ENCODE data around the gene SRPK2. TPM values are rescaled to one million over a fixed set of nuclear protein-coding genes. Genes with fewer than 3 reads are reported as not detected.
A peak's percentile ranks its signal among the peaks of the same experiment; 100 is the strongest.
"Not testable (repeated sequence)": the region's sequence is repeated elsewhere in the genome, so short reads cannot be mapped to it uniquely, and the experiment has no call there.

The SRPK2 gene
- total RNA-seq, 1 donor from 2014 or later, result 15.5 TPM

DNA sequence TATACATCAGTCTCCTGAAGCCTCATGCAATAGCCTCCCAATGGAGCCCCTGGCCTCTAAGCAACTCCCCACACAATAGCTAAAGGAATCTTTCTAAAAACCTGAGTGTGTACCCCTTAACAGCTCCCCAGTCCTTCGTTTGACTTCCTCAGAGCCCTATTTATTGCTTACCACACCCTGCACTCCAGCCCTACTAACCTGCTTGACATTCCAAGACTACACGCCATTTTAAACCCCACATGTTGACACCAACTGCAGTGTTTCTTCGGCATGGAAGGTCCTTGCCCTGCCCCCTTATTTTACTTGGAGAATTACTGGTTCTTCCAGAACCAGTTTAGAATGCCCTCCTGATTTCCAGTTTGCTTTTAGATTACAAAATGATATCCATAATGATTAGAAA is 10.8 kb downstream of the SRPK2 start:
- ATAC-seq (no peak), DNase-seq (ENCODE audit: low spot score) (no peak)

DNA sequence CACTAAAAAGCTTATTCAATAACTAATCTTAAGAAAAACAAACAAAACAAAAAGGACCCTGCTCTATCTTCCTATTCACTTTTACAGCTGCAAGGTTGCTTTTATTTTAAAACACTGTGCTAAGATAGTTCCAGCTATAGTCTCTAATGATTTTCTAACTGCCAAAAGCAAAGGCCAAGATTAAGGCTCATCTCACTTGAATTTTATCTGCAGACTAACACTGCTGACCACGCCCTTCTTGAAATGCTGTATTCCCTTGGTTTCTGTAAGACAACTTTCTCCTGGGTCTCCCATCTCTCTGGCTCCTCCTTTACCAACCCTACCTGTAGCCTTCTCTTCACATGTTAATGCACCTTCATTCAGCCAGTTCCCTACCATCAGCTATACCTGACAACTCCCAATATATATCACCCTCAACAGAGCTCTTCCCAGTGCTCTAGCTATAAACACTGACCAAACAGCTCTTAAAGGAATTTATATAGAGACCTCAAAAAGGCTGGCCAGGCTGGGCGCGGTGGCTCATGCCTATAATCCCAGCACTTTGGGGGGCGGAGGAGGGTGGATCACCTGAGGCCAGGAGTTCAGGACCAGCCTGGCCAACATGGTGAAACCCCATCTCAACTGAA is 11.7 kb downstream of the SRPK2 start:
- ATAC-seq, result no peak

GRCh38 chr7:105369944-105370343 is 18.8 kb downstream of the SRPK2 start:
- peak; percentile 55 for ATAC-seq
- no peak for DNase-seq (ENCODE audit: low spot score)

More for the DNA sequence above, 11.7 kb downstream of the SRPK2 start:
- no peak for DNase-seq (ENCODE audit: low spot score)

DNA sequence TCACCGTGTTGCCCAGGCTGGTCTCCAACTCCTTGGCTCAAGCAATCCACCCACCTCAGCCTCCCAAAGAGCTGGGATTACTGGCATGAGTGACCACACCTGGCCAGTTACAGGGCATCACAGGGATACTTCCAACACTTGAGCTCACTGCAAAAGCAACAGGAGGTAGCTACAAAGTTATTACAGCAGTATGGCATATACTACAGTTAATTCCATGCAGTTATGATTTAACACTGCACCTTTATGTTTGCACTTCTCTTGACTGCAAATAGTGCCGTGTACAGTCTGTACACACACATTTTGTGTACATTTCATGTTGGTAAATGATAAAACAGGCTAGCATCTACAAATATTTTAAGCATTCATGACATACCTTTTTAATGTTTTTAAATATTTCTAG is 21.3 kb downstream of the SRPK2 start:
- no peak for DNase-seq (ENCODE audit: low spot score)
- no peak for ATAC-seq

DNA sequence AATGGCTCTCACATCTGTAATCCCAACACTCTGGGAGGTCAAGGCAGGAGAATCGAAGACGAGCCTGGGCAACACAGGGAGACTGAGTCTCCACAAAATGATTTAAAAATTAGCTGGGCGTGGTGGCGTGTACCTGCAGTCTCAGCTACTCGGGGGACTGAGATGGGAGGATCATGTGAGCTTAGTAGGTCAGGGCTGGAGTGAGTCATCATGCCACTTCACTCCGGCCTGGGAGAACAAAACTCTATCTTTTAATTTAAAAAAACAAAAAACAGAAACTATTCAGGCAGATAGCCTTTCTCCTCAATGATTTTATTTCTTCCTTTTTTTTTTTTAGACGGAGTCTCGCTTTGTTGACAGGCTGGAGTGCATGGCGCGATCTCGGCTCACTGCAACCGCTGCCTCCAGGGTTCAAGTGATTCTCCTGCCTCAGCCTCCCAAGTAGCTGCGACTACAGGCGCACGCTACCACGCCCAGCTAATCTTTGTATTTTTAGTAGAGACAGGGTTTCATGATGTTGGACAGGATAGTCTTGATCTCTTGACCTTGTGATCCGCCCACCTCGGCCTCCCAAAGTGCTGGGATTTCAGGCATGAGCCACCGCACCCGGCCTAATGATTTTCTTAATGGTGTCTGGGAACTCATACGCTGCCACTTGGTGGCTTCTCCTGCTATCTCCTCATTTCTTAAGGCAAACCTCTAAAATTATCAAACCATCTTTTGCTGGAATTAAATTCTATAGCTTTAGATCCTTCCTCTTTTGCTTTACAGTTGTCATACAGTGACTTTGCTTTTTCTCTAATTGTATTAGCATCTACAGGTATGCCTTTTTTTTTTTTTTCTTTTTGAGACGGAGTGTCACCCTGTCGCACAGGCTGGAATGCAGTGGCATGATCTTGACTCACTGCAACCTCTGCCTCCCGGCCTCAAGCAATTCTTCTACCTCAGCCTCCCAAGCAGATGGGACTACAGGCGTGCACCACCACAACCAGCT is 22.9 kb downstream of the SRPK2 start:
- no peak for ATAC-seq
- no peak for DNase-seq (ENCODE audit: low spot score)

DNA sequence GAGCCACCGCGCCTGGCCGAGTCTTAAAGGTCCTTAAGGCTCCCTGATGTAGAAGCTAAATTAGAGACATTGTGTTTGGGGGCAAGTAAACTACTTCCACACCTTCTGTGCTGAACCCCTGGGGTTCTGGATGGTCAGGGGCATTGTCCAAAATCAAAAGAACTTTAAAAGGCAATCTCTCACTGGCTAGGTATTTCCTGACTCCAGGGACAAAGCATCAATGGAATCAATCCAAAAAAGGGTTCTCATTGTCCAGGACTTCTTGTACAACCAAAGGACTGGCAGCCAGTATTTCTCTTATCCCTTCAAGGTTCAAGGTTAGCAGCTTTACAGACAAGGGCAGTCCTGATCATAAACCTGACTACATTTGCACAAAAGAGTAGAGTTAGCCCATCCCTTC is 24.0 kb downstream of the SRPK2 start:
- DNase-seq (ENCODE audit: low spot score) (no peak), ATAC-seq (no peak)

DNA sequence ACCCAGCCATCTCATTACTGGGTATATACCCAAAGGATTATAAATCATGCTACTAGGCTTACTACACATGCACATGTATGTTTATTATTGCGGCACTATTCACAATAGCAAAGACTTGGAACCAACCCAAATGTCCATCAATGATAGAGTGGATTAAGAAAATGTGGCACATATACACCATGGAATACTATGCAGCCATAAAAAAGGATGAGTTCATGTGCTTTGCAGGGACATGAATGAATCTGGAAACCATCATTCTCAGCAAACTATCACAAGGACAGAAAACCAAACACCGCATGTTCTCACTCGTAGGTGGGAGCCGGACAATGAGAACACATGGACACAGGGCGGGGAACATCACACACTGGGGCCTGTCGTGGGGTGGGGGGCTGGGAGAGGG is 25.1 kb downstream of the SRPK2 start:
- not testable (repeated sequence) for DNase-seq (ENCODE audit: low spot score); ATAC-seq

DNA sequence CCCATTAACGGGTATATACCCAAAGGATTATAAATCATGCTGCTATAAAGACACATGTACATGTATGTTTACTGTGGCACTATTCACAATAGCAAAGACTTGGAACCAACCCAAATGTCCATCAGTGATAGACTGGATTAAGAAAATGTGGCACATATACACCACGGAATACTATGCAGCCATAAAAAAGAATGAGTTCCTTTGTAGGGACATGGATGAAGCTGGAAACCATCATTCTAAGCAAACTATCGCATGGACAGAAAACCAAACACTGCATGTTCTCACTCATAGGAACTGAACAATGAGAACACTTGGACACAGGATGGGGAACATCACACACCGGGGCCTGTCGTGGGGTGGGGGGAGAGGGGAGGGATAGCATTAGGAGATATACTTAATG is 26.0 kb downstream of the SRPK2 start:
- not testable (repeated sequence) for ATAC-seq; DNase-seq (ENCODE audit: low spot score)

- not testable (repeated sequence) for DNase-seq (ENCODE audit: low spot score); ATAC-seq
Measured at GRCh38 chr7:105361995-105362394, 26.7 kb downstream of the SRPK2 start.

DNA sequence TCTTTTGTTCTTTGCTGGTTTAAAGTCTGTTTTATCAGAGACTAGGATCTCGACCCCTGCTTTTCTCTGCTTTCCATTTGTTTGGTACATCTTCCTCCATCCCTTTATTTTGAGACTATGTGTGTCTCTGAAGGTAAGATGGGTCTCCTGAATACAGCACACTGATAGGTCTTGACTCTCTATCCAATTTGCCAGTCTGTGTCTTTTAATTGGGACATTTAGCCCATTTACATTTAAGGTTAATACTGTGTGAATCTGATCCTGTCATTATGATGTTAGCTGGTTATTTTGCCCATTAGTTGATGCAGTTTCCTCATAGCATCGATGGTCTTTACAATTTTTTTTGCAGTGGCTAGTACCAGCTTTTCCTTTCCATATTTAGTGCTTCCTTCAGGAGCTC is 28.6 kb downstream of the SRPK2 start:
- not testable (repeated sequence) for ATAC-seq; DNase-seq (ENCODE audit: low spot score)

DNA sequence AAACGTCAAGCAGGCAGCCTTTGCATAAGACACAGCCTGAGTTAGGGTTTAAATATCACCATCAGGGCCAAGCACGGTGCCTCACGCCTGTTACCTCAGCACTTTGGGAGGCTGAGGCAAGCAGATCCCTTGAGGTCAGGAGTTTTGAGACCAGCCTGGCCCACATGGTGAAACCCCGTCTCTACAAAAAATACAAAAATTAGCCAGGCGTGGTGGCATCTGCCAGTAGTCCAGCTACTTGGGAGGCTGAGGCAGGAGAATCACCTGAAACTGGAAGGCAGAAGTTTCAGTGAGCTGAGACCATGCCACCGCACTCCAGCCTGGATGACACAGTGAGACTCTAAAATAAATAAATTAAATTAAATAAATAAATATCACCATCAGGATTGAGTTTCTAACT is 33.0 kb downstream of the SRPK2 start:
- ATAC-seq, result no peak
- no peak for DNase-seq (ENCODE audit: low spot score)

DNA sequence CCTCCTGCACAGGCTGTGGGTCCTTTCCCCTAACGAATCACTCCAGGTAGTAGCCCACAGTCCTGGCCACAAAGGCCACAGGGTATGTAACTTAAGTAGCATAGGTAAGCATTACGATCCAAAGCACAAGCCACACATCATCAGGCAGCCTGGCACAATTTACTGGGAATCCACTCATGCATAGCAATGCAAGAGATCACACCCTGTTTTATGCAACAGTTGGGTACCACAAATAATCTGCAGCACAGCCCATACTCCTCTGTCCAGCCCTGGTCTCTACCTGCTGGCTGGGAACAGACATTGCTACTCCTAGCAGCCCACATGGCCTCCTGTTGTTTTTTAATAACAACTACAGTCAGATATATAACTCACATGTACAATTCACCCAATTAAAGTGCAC is 34.3 kb downstream of the SRPK2 start:
- ATAC-seq, result no peak

GRCh38 chr7:105353752-105354328 is 34.9 kb downstream of the SRPK2 start:
- DNase-seq (ENCODE audit: low spot score), result no peak
- ATAC-seq, result peak; percentile 49

More for the DNA sequence above, 34.3 kb downstream of the SRPK2 start:
- DNase-seq (ENCODE audit: low spot score), result no peak

- DNase-seq (ENCODE audit: low spot score) (no peak), ATAC-seq (no peak)
Measured at GRCh38 chr7:105352901-105353668, 35.6 kb downstream of the SRPK2 start.

GRCh38 chr7:105352018-105352612 is 36.6 kb downstream of the SRPK2 start:
- ATAC-seq, result peak; percentile 84
- peak; percentile 57 for DNase-seq (ENCODE audit: low spot score)

DNA sequence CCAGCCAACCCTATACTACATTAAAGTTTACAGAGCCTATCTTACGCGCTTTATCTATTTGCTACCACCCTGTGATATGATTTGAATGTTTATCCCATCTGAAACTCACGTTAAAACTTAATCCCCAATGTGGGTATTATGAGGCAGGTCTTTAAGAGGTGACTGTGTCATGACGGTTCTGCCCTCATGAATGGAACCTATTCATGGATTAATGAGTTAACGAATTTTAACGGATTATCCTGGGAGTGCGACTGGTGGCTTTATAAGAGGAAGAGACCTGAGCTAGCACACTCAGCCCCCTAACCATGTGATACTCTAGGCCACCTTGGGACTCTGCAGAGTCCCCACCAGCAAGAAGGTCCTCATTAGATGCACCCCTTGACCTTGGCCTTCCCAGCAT is 37.8 kb downstream of the SRPK2 start:
- DNase-seq (ENCODE audit: low spot score), result no peak
- no peak for ATAC-seq

DNA sequence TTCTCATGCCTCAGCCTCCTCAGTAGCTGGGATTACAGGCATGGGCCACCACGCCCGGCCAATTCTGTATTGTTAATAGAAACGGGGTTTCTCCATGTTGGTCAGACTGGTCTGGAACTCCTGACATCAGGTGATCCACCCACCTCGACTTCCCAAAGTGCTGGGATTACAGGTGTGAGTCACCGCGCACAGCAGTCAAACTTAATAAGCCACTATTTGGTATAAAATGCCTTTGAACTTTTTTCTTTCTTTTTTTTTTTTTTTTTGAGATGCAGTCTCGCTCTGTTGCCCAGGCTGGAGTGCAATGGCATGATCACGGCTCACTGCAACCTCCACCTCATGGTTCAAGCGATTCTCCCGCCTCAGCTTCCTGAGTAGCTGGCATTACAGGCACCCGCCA is 40.5 kb downstream of the SRPK2 start:
- not testable (repeated sequence) for DNase-seq (ENCODE audit: low spot score); ATAC-seq

DNA sequence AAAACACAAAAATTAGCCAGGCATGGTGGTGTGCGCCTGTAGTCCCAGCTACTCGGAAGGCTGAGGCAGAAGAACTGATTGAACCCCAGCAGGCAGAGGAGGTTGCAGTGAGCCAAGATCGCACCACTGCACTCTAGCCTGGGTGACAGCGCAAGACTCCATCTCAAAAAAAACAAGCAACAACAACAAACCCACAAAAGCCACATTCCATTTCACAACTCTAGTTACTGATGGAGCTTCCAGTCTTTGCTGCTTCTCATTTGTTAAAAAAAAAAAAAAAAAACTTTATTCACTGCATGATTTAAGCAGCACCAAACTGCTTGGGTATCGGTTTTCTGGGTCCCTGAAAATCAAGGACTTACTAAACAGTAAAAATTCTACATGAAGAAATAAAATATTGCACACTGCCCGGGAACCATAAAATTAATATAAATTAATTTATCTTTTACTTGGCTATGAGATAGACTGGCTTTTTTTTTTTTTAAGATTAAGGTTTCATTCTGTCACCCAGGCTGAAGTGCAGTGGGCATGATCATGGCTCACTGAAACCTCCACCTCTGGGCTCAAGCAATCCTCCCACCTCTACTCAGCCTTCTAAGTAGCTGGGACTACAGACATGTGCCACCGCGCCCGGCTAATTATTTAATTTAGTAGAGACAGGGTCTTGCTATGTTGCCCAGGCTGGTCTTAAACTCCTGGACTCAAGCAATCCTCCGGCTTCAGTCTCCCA is 42.0 kb downstream of the SRPK2 start:
- no peak for DNase-seq (ENCODE audit: low spot score)
- no peak for ATAC-seq

GRCh38 chr7:105346138-105346537 is 42.6 kb downstream of the SRPK2 start:
- DNase-seq (ENCODE audit: low spot score) (no peak), ATAC-seq (no peak)

GRCh38 chr7:105345725-105346124 is 43.0 kb downstream of the SRPK2 start:
- ATAC-seq (no peak), DNase-seq (ENCODE audit: low spot score) (no peak)

Data from left lobe of liver (tissue), 2 donors.